NK-92 (cell line): Measurements from ENCODE around the gene GLIS2.

Source experiments
- DNase-seq: peaks from one replicate; lab custom pipeline; 2025; ENCODE audit not compliant: unreplicated experiment; lab: John Stamatoyannopoulos, UW

Gene GLIS2

DNA sequence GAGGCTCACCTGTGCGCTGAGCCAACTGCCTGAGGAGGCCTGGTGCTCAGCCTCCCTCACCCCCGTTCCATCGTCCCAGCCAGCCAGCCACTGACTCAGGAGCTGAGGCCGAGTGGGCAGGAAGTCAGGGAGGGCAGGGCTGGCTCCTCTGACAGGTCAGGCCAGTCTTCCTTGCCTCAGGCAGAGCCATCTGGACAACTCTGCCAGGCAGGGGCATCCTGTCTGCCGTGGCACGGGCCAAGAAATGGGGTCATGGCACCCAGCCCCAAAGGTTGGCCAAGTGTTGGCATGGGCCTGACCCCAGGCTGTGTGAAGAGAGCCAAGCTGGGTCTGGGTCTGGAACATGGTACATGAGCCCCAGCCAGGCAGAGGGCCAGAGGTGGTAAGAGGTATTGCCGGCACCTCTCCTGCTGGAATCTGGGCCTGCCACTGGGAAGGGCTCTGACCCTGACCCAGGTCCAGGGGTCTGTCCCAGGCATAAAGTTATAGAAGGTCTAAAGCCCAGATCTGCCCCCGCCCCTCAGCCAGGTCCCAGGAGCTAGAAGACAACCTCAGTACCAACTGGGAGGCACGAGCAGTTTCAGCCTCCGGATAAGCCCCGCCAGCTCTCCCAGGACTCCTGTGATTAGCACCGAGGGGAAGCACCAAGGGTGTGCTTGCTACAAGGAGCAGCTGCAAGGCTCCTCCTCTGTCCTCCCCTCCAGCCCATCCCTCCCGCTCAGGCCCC lies 53.3 kb downstream of the GLIS2 start:
- DNase-seq: no peak

DNA sequence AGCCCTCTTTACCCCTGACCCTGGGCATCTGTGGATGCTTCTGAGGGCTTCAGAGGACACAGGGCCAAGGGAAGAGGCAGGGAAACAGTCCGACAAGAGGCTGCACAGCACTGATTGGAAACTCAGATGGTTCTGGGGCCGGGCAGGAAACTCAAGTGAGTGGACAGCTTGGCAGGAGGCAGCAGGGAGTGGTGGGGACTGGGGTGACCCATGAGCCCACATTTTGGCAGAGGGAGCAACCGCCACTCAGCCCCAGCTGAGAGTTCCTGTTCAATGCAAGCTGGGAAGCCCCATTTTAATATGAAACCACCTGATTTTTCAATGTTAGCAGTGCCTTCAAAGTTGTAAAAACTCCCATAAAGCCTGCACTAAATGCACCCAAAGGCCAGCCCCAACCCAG lies 54.3 kb downstream of the GLIS2 start:
- no peak for DNase-seq

DNA sequence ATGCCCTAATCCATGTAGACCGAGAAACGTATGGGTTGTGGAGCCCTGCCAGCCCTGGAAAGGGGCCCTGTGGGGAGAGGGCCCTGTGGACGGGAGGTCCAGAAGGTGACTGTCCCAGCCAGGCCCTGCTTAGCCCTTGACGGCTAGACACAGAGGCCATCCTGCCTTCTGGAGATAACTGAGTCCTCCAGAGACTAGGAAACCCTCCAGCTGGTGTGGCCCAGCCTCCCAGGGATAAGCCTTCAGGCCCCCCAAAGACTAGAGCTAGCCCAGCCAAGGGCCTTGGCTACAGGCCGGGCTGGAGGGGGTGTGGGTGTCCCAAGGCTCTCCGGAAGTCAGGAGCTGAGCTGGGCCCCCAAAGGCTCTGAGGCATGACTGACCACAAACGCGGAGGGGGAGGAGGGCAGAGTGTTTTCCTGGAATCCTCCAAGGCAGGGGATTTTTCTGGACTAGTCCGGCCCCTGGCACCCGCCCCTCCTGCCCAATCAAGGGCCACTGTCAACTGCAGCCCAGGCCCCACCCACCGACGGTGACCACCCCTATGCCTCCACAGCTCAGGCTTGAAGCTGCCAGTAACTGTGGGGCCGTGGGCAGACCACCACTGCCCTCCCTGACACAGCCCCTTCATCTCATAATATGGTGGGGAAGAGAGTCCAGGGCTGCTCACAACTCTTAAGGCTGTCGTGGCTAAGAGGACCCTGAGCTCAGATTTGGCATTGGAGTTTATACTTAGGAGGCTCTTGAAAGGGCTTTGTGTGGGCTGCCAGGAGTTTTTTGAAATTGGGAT lies 54.9 kb downstream of the GLIS2 start:
- no peak for DNase-seq

DNA sequence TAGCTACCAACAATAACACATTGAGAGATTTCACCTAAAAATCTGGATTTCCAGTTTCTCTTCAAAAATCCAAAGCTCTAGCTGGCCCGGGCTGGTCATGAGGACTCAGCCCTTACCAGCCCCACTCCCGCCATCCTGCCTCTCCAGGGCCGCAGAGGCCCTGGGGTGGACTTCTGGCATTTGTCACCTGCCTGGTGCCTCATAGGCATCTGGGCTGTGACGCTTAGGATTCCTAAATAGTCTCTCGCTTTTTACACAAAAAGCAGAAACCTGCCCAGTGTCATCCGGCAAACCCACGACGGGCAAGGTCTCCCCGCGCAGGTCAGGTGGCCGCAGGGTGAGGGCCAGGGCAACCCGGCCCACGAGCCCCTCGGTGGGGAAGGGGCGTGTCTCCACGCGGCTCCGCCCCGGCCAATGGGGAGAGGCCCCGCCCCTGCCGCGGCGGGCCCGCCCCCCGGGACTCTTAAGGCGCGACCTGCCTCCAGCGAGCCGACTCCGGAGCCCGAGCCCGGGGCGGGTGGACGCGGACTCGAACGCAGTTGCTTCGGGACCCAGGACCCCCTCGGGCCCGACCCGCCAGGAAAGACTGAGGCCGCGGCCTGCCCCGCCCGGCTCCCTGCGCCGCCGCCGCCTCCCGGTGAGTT lies 55.6 kb downstream of the GLIS2 start, which contains the start of gene VASN:
TSS of gene VASN (plus strand) at position 492 of the 644 bp plus-strand sequence. CDS start 9,030 bp downstream, outside the sequence.
- DNase-seq: no peak

DNA sequence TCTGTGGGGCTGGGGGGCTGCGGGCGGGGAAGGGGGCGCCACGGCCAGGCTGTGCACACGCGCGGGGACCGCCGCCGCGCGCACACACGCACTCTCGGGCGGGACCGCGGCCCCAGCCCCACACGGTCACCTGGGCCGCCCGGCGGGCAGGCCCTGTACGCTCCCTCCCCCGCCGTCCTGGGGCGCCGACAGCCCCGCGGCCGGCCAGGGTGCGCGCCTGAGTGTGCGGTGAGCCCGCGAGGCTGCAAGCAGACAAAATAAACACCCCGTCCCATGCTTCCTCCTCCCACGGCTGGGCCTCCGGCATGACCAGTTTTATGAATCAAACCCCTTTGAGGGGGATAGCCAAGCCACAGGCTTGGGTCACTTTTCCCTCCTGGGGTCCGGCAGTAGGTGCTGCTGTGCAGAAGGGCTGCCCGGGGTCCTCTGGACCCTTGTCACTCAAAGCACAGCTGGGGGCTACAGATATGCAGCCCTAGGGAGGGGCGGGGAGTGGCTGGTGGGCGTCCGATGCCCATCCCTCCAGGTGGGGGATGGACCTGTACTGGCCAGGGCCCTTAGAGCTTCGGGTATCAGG lies 56.2 kb downstream of the GLIS2 start:
- DNase-seq: no peak

DNA sequence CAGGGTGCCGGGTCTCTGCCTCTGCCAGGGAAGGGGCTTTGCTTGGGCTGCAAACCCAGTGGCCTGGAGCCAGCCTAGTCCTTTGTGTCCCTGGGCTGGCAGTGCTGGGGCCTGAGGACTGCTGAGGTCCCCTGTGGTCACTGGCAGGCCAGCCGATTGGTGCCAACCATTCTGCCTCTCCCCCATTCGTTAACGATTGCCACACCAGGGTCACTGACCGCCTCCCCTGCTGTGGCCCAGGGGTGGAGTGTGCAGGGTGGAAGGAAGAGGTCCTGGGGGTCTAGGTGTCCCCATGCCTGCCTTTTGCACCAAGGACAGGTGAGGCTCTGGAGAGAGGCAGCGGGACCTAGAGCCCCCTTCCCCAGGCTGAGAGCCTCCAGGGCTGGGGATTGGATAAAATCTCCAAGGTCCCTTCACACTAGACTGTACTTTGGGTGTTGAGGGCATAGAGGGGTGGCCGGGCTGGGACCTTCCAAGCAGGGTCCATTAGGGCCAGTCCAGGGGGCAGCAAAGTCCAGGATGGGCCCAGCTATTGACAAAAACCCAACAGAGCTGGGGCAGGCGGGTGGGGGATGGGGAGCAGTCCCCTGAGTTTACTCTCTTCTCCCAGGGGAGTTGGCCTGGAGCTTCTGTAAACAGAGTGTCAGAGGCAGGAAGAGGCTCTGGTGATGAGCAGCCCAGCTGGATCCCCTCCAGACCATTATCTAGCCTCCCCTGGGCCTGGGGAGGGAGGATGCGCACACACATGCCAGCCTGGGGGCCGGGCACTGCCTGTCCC lies 56.9 kb downstream of the GLIS2 start:
- DNase-seq: no peak

DNA sequence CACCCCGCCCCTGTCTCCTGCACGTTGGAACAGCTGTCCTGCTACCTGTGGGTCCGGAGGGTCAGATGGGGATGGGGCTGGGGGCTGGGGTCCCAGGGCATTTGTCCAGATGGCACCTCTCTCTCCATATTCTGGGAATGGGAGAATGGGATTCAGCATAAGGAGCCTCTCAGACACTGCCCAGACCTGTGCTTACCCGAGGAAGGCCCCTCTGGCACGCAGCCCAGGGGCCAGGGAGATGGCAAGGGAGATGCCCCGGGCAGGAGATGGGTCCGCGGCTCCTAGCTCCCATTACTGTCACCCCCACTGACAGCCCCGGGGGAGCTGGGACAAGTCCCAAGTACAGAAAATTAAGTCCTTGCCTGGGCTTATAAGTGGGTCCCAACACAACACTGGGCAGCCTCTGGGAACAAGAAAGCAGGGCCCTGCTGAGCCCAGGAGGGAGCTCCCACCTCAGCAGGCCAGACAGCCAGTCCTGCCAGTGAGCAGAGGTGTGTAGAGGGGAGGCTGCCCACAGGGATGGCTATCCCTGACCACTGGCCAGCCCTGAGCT lies 57.6 kb downstream of the GLIS2 start:
- no peak for DNase-seq

DNA sequence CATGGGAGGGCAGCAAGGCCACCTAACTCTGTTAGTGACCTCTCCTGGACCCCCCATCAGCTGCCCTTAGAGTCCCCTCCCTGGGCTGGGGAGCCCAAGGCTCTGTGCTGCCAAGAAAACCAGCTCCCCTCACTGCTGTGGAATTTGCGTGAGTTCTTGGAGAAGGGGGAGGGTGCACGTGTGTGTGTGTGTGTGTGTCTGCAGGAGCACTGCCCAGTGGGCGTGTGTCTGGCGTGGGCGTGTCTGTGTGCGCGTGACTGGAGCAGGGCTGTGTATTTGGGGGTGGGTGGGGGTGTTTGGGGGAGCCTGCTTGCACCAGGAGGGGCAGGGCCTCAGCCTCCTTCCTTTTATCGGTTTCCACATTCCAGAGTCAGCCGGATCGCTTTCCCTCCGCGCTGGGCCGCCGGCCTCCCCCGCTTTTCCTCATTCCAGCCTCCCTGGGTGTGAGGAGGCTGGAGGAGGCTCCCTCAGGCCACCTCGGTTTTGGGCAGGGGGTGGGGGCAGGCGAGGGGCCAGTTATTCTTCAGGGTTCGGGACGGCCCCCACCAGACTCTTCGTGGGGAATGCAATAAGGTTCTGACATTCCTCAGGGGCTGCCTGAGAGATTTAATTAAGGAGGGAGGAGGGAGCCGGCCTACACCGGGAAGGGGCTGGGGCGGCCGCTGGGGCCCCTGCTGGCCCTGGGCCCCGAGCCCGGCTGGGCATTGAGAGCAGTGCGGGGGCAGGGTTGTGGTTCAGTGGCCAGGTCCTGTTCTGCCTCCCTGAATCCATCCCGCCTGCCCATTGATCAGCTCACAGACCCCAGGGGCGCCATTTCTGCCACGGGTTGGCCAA lies 58.3 kb downstream of the GLIS2 start:
- no peak for DNase-seq

DNA sequence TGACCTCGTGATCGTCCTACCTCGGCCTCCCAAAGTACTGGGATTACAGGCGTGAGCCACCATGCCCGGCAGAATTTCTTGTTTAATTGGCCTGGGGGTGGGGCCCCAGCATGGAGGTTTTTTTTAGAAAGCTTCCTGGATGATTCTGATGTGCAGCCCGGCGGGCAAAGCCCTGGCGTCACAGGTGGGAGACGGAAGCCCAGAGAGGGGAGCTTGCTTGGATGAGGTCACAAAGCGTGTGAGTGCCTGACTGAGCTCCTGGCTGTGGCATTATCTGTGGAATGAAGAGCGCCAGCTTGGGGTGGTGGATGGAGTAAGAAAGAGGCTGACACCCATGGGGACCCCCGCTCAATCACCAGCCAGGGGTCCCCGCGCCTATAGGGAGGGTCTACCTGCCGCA lies 59.9 kb downstream of the GLIS2 start:
- DNase-seq: no peak

DNA sequence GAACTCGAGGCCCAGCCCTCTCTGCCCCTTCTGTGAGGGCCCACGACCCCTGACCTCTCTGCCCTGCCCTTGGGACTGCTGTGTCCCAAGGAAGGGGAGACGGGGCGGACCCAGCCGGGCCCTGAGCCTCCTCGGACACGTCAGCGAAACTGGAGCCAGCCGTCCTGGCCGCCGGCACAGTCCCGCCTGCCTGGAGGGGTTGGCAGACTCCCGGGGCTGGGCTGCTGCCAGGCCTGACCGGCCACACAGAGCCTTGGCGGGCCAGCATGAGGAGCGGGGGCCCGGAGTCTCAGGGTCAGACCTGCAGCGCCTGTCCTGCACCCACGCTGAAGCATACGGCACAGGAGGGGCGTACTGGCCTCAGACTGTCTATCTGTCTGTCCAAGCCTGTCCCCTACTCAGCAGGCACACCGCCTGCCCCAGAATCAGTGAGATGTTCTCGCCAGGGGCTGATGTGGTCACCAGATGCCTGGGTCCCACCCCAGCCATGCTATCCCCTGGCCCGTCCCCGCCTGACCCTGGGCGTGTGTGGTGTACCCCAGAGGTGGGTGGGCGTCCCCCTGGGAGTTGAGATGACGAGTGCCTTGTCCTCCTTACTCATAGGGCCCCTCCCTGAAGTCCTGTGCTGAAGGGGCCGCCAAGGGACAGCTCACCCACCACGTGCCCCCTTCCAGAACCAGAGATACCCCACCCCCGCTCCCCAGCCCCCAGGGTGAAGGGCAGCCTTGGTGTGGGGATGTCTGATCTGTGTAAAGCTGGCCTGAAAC lies 60.4 kb downstream of the GLIS2 start:
- DNase-seq: no peak

DNA sequence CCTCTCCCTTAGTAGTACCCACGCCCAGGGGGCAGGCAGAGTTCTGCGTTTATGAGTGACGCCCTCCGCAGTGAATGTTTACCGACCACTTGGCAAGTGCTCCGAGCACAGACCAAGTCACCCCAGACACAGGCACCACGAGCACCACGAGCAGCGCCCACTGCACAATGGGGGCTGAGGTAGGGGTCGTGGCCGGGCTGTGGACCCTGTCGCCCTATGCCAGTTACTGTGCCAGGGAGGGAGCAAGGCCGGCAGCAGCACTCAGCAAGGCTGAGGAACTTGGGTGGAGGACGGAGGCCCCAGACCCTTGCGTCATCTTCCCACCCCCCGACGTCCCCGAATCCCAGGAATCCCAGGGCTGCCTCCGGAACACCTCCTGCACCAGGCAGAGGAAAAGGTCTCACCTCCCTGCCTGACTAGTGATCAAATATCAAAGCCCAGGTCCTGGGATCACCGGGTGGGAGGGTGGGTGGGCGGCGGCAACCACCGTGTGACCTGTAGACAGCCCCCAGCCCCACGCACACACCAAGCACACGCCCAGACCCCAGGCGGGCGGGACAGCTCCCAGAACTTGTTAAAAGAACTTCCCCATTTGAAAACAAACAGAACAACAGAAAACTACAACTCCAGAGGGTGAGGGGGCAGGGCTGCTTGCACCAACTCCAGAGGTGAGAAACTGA lies 61.2 kb downstream of the GLIS2 start:
- DNase-seq: no peak

DNA sequence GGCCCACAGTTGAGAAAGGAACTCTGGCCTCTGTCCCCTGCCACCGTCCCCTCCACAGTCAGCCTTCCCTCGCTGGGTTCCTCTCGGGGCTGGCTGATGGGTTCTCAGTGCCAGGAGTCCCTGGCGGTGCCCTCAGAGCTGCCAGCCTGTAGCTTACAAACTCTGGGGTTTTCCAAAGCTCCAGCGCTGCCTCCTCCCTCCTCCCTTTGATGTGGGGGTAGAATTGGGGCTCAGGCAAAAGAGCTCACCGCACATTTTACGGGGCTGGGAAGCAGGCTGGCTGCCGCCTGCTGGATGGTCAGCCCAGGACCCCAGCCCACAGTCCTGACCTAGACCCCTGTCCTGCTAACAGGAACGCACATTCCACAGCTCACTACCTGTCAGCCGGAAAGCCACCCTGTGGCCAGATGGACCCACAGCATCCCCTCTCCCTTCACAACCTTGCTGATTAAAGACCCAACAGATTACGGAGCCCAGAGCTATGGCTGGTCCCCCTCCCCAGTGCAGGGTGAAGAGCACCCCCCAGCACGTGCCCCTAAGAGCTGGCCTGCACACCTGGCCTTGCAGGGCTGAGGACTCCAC lies 61.8 kb downstream of the GLIS2 start:
- no peak for DNase-seq

DNA sequence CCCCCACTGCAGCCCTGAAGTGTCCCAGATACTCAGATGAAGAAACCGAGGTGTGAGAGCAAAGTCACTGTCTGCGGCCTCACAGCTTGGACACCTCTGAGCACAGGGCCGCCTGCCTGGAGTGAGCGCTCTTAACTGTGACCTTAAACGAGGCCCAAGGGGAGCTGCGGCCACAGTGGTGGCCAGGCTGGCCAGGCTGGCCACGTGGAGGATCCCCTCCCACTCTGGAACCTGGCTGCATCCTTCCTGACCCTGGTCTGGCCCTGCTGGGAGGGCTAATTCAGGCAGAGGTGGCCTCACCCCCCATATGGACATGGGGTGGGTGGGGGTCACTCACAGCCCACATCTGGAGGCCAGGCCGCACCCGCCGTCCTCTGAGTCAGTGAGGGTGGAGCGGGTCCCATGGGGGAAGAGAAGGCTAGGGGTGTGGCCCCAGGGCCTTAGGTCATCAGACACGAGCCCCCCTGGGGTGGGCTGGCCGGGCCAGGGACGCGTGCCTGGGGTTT lies 62.3 kb downstream of the GLIS2 start:
- DNase-seq: no peak

DNA sequence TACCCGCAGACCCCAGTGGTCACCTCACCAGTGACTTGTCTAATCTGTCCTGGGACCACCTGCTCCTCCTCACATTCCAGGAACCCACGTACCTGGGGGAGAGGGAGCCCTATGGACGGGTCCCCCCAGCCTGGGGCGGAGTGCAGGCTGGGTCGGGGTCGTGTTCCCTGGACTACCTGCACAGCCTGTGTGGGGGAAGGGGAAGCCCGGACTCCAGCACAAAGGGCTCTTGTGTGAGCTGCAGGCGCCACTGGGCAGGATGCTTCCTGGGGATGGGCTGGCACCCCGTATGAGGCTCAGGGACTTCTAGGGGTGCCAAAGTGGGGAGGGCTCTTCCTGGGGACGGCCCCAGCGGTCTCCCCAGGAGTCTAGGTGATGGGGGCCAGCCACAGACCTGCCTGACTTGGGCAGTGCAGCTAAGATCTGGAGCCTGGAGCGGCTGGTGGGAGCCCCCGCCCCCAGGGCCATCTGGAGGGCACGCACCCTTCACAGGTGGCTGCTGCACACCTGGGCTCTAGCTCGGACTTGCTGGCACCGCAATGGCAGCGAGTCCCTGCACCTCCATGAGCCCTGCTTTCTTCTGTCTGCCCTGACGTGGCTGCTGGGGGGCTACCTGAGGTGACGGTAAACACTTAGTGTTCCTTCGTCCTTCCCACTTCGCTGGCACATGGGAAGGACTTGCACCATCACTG lies 63.3 kb downstream of the GLIS2 start:
- no peak for DNase-seq

DNA sequence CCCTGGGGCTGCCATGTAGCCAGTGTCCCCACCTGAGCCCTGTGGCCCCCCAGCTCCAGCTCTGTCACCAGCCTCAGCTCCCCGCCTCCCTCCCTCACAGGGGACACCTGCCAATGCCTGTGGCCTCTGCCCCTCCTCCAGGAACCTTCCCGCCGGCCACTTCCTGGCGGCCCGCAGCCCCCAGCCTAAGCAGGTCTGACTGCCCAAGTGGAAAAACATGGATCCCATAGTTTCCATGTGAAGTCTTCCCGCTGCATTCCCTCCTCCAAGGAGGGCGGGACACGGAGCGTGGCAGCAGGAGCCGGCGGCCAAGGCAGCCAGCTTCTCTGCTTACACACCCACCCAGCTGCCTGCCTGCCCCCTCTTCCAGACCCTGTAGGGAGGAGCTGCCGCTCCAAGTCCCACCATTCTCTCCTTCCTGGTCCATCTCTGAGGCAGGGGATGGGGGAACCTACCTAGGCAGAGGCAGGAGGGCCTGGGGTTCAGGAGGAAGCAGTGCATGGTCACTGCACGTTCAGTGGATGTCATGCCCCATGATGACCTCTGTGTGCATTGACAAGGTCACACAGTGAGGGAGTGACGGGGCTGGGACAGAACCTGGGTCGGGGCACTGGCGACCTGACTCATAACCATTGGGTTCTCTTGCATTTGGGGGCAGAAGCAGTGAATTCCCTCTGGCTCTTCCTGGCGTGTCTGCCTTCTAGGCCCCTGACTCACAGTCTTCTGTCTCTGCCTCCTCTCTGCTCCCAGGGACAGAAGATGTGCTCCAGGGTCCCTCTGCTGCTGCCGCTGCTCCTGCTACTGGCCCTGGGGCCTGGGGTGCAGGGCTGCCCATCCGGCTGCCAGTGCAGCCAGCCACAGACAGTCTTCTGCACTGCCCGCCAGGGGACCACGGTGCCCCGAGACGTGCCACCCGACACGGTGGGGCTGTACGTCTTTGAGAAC lies 64.5 kb downstream of the GLIS2 start:
- no peak for DNase-seq
